ENCODE data around the gene UMODL1.

UMODL1 gene

DNA sequence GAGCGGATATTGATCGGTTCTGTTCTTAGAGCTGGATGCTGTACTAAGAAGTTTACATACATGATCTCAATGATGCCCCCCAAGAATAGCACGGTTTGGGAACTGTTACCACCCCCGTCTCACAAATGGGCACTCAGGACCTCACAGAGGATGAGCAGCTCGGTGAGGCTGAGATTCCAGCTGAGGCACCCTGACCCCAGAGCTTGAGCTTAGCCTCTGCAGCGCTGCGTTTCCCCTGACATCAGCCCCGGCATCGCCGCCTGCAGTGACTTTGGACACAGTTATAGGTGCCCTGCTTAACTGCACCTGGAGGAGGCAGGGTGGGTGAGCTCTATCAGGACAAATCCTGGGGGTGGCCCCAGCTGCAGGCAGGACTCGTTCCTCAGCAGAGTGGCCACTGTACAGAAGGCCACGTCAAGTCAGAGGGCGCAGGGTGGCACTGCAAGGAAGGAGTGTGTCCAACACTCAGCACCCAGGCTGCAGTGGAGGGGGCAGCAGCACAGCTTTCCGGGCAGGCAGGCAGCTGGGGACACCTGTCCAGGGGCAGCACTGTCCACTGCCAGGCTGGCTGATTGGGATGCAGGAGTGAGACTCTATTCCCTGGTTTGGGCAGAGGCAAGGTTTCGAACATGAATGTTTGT is 82.0 kb downstream of the UMODL1 start:
- DNase-seq: no peak

DNA sequence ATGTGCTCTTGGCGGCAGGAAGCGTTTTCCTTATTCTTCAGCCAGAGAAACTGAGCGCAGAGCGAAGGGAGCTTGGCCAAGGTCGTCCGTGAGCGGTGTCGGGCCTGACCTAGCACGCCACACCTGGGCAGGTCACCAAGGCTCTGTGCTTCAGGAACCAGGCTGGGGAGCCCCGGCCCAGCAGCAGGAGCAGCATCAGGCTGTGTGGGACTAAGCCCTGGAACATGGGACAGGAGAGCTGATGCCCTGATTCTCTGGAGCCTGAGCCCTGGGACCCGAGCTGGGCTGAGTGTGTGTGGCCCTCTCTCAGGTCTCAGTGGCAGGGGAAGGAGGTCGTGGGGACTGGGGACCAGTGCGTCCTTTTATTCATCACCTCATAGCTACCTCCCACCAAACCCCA is 82.6 kb downstream of the UMODL1 start:
- DNase-seq: no peak

DNA sequence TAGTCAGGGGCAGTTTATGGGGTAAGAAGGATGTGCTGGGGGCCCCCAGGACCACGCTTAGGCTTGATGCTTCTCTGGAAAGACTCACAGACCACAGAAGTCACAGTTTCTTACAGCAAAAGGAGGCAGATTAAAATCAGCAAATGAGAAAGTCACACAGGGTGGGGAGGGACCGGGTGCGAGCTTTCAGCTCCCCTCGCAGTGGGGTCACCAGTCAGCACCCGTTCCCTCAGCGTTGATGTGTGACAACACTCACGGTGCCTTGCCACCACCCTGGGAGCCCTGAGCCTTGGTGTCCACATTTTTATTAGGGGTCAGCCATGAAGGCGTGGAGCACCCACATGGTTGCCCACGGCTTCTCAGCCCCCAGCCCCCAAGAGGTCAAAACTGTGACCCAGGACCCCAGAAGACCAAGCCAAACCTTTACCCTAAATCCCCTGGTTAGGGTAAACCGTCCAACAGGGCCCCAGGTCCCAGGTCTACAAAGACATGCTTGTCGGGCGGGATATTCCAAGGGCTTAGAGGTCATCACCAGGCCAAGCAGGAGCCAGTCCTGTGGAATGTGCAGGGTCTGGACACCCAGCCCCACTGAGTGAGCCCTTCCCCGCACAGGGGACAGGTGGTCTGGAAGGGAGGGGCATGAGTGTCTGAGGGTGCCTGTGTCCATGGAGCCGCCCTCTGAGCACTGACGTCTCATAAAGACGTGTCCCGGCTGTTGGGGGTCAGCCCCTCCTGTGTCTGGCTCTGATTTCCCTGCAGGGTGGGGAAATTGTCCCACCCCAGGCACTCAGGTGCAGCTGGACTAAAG is 83.3 kb downstream of the UMODL1 start:
- DNase-seq: no peak

DNA sequence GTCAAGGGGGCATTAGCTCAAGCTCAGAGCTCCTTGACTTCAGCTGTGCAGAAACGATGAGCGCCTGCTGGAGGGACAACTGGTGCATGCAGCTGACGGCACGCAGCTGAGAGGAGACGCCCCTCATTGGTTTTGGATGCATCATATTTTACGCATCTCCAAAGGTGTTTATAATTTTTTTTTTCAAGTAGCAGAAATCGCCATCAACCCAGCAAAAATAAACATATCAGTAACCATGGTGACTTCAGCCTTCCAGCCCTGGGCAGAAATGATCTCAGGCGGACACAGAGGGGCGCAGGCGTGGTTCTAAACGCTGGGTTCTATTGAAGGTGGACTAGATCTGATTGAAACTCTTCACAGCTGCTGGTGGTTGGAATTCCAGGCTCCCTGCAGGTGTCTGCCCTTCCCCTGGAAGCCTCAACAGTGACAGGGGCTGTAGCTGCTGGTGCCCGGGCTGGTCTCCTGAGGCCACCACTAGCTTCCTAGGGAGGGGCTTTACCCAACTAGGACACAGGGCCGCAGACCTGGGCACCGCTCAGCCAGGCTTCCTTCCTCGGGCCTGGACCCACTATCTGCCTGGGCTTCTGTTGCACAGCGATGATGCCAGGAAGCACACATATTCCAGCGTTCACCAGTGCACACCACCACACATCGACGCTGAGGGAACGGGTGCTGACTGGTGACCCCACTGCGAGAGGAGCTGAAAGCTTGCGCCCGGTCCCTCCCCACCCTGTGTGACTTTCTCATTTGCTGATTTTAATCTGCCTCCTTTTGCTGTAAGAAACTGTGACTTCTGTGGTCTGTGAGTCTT is 84.1 kb downstream of the UMODL1 start:
- no peak for DNase-seq

DNA sequence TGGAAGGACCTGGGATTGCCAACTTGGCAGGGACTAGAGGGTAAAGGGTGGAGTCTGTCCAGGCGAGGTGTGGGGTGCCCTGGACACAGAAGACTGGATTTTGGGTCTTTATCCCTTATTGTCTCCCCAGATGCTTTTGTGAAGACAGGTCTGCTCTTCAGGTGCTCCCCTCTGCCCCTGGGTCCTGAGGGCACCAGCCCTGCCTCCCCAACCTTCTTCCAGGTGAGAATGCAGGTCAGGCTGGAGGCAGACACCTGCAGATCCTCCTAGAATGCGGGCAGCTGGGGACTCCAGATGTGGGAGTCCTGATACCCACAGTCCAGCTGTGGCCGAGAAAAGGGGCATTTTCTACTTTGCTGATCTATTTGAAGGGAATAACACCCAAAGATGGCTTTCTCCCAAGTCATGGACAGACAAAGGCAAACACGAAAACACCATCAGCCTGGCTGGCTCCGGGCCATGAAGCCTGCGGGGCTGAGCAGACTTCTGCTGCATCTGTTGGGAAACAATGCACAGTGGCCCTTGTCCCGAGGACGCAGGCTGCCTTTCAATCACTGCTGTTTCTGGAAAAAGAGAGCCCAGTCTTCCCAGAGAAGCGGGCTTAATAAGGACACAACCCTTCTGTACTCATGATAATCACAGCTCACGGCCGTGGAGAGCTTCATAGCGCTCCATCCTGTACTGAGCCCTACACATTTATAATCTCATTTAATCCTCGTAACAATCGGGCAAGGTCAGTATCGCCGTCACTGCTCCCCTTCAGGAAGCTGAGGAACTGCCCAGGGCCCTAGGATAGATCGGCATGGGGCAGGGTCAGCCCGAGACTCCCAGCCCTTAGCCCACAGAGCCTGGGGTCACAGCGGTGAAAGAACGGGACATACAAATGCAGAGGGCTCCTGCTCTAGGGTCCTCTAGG is 85.8 kb downstream of the UMODL1 start:
- no peak for DNase-seq

DNA sequence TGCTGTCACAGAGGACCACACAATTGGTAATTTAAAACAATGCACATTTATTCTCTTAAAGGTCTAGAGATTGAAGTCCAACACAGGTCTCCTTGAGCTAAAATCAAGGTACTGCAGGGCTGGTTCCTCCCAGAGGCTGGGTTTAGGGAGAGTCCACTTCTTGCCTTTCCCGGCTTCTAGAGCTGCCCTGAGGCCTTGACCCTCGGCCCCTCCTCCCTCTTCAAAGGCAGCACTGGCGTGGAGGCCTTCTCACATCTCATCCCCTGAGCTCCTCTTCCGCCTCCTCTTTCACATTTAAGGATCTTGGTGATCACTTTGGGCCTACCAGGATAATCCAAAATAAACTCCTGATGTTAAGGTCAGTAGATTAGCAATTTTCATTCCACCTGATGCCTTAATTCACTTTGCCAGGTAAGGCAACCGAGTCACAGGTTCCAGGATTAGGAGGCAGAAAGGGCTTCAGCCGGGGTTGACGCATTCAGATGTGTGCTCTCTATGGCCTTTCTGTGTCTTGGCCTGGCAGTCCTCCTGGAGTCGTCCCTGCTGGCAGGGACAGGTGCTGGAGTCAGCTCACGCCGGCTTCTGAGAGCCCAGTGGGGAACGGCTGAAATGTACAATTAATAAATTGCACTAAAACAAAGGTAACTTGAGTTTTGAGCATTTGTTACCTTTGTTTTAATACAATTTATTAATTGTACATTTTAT is 86.6 kb downstream of the UMODL1 start:
- no peak for DNase-seq

DNA sequence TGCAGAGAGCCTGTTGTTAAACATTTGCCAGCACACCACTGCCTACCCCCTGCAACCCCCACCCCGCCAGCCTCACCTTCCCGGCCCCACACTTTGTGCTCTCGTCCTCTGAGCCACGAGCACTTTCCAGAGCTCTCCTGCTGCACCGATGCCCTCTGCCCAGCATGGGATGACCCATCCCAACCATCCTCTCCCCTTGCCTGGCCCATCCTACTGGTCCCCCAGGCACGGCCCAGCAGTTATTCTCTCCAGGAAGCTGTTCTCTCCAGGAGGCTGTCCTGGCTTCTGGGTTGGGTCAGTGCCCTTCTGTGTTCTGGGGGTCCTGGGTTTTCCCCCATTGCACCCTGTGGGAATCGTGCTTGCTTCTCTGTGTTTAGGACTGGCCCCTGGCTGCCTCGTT is 87.7 kb downstream of the UMODL1 start:
- DNase-seq: no peak

DNA sequence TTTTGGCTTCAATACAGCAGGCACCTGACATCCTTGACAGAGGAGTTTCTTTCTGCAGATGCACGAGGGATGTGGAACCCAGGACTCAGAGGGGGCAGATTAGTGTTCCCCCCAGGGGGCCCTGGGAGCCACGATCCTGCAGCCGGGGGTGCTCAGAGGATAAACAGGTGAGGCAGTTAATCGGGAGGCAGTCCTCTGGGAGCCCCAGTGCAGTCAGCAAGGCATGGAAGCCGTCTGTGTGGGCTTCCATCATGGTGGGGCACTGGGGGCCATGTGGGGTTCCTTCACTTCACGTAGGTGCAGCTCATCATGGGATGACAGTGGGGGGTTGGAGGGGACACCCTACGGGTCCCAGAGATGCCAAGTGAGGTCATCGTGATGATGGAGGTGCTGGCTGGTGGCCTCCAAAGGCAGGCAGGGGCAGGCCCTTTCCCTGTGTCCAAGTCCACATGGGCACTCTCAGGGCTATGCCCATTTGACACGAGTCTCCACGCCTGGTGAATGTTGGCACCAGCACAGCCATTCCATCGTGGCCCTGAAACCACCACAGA is 88.5 kb downstream of the UMODL1 start:
- DNase-seq: no peak

DNA sequence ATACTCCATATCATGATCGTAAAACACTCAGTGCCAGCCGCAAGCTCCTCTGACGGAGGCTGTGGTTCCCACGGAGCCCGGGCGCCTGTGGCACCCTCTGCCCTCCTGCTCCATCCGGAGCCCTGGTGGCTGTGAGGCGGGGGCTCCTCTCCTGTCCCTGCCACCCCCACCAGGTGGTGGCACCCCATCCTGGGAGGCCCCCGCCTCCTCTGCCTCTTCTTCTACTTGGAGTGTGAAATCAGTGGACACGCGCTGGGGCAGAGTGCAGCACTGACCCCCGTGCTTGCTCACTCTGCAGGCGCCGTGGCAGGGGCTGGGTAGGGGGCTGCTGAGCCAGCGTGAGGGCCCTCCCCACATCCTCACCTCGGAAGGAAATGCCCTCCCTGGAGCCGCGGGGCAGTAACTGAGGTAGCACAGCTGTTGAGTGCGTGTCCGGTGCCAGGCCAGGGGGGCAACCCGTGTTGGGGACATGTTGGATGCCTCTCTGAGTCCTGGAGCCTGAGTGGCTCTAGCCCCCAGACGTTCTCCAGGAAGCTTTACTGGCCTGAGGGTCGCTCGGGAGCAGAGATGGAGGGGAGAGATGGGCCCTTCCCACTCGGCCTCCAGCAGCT is 89.1 kb downstream of the UMODL1 start:
- DNase-seq: no peak

DNA sequence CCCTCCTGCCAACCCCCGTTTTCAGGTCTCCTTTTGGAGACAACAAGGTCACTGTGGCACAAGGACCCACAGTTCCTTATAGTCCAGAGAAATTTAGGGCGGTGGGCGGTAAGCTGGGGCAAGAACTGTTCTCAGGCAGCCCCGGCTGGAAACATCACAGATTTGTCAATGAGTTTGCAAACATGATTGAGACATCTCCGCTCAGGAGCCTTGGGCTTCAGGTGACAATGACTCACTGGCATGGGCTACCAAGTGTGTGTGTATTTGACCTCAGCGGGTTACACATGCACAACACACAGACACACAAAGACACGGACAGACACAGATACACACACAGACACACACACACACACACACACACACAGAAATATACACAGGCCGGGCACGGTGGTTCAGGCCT is 89.6 kb downstream of the UMODL1 start:
- no peak for DNase-seq

DNA sequence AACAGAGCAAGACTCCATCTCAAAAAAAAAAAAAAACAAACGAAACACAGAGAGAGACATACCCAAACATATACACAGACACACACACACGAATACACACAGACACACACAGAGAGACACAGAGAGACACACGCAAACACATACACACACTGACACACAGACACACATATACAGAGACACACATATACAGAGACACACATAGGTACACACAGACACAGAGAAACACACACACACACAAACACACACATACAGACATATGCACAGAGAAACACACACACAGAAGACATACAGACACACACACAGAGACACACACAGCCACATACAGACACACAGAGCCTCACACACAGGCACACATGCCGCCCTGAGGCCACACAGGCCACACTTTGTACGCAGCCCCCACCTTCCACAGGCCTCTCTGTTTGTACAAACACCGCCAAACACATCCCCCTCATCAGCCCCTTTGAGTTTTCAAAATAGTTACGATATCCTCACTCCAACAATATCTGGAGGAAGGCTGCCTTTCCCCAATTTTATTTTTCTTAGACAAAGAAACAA is 90.4 kb downstream of the UMODL1 start:
- no peak for DNase-seq

DNA sequence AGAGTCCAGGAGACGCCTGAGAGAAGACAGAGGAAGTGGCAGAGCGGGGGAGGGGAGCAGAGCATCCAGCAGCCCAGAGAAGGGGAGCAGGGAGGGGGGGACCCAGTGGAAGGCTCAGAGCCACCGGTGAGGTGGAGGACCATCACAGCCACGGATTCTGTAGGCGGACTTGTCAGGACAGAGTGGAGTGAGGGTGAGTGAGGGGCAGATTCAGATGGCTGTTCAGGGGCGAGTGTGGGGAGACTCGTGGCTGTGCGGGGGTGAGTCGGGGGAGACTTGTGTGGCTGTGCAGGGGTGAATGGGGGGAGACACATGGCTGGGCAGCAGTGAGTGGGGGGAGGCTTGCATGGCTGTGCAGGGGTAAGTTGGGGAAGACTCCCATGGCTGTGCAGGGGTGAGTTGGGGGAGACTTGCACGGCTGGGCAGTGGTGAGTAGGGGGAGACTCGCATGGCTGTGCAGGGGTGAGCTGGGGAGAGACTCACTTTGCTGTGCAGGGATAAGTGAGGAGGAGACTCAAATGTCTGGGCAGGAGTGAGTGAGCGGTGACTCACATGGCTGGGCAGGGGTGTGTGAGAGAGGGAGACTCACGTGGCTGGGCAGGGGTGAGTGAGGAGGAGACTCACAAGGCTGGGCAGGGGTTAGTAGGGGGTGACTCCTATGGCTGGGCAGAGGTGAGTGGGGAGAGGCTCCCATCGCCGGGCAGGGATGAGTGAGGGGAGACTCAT is 91.0 kb downstream of the UMODL1 start:
- no peak for DNase-seq

DNA sequence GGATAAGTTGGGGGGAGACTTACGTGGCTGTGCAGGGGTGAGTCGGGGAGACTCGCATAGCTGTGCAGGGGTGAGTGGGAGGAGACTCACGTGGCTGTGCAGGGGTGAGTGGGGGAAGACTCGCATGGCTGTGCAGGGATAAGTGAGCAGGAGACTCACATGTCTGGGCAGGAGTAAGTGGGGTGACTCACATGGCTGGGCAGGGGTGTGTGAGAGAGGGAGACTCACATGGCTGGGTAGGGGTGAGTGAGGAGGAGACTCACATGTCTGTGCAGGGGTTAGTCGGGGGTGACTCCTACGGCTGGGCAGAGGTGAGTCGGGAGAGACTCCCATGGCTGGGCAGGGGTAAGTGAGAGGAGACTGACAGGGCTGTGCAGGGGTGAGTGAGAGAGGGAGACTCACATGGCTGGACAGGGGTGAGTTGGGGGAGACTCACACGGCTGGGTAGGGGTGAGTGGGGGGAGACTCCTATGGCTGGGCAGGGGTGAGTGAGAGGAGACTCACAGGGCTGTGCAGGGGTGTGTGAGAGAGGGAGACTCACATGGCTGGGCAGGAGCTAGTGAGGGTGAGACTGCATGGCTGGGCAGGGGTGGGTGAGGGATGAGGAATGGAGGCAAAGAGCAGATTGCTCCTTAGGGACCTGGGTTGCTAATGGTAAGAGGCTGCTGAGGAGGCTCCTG is 91.9 kb downstream of the UMODL1 start:
- DNase-seq: no peak

DNA sequence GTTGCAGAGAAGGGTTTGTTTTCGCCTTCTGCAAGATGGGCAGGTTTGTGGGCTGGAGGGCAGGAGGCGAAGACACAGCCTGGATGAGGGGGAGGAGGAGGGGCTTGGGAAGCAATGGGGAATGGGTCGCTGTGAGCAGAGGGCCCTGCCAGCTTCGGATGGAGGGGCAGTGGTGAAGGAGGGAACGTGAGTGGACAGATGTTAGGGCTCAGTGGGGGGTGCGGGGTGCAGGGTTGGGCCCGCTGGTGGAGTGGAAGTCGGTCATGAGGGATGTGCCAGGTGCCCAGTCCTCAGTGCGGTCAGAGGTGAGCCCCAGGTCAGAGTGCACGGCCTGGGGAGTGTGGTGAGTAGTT is 92.4 kb downstream of the UMODL1 start:
- DNase-seq: no peak

DNA sequence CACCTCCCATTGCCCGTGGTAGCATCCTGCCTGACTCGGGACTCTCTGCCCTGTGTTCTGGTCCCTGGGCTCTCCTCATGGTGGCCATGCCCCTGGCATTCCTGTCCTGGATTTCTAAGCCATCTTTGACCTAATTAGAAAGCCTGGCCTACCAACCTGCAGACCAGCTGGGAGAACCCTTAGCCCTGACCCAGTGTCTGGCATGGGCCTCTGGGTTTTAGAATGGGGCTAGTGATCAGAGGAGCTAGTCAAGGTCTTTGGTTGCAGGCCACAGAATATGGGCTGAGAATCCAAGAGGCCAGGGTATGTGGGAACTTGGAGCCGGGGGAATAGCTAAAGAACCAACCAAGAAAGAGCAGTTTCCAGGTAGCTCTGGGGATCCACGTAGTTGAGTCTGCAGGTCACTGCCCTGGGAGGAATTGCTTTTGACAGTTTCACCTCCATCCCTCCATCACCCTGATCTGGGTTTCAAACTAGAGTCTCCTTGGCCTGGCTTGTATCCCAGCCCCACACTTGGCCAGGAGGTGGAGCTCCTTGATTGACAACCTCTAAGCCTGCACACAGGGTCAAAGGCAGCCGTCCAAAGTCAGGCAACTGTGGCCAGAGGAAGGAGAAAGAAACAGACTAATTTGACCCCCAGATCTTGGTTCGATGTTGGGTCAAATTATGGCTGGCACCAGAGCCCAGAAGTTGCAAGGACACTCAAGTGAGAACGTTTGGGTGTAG is 93.1 kb downstream of the UMODL1 start:
- no peak for DNase-seq

DNA sequence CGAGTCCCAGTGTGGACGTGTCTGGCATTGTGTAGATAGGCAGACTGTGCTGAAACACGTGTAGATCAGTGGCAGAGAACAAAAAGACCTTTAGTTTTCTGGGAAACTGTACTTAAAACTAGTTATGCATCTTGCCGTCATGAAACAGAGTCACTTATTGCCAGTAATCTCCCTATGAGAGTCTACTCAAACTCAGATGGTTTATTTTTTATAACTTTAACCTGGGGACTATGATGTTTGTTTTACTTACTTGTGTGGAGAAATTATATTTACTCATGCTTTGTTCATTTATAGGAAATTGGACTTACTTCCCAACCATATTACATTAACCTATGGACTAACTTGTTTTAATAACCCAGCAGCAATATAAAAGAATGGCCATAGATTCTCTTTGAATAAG is 93.7 kb downstream of the UMODL1 start:
- DNase-seq: no peak

DNA sequence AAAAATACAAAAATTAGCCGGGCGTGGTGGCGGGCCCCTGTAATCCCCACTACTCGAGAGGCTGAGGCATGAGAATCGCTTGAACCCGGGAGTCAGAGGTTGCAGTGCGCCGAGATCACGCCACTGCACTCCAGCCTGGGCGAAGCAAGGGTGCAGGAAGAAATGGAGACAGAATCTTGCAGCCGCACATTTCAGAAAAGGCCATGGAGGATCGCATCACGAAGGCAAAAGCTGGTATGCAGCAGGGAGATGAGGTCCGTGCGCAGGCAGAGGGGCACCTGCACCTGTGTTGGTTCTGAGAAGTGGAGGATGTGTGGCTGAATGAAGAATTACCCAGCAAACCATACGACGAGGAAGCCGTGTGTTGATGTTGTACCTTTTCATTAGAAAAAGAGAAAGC is 94.8 kb downstream of the UMODL1 start:
- DNase-seq: no peak

DNA sequence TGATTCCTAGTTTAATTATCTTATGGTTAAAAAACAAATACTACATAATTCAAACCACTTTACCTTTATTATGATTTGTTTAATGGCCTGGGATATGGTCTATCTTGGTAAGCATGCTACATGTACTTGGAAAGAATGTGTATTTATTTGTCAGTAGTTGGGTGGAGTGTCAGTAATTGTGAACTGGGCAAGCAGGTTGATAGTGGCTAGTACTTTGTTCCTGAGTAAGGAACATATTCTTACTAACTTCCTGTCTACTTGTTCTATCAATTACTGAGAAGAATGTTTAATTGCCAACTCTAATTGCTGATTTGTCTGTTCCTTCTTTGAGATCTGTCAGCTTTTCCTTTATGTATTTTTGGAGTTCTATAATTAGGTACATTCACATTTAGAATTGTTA is 98.6 kb downstream of the UMODL1 start:
- DNase-seq: no peak

All from NCI-H187 treated with DMSO at 0.1 percent for 48 hours (cell line).